ENCODE data around the gene PTPRN2.
"Not testable (repeated sequence)": the region's sequence is repeated elsewhere in the genome, so short reads cannot be mapped to it uniquely, and the experiment has no call there.

Gene PTPRN2

GRCh38 chr7:158295966-158296797 lies 291.4 kb downstream of the PTPRN2 start:
- DNase-seq (ENCODE audit: insufficient read length, low spot score) (no peak), FAIRE-seq (no peak)

GRCh38 chr7:158294468-158295215 lies 293.0 kb downstream of the PTPRN2 start:
- not testable (repeated sequence) for DNase-seq (ENCODE audit: insufficient read length, low spot score); FAIRE-seq

- no peak for FAIRE-seq
Measured at GRCh38 chr7:158292948-158293347, 294.7 kb downstream of the PTPRN2 start.

GRCh38 chr7:158291998-158292397 lies 295.6 kb downstream of the PTPRN2 start:
- no peak for DNase-seq (ENCODE audit: insufficient read length, low spot score)
- no peak for FAIRE-seq

More at GRCh38 chr7:158292948-158293347, 294.7 kb downstream of the PTPRN2 start:
- DNase-seq (ENCODE audit: insufficient read length, low spot score): no peak

GRCh38 chr7:158289761-158290523 lies 297.7 kb downstream of the PTPRN2 start:
- FAIRE-seq (no peak), DNase-seq (ENCODE audit: insufficient read length, low spot score) (no peak)

GRCh38 chr7:158289231-158289630 lies 298.4 kb downstream of the PTPRN2 start:
- FAIRE-seq (no peak), DNase-seq (ENCODE audit: insufficient read length, low spot score) (no peak)

GRCh38 chr7:158286210-158286609 lies 301.4 kb downstream of the PTPRN2 start:
- FAIRE-seq (no peak), DNase-seq (ENCODE audit: insufficient read length, low spot score) (no peak)

- FAIRE-seq (no peak), DNase-seq (ENCODE audit: insufficient read length, low spot score) (no peak)
Measured at GRCh38 chr7:158285383-158285770, 302.2 kb downstream of the PTPRN2 start.

- DNase-seq (ENCODE audit: insufficient read length, low spot score): no peak
- no peak for FAIRE-seq
Measured at GRCh38 chr7:158284617-158285382, 302.8 kb downstream of the PTPRN2 start.

- no peak for DNase-seq (ENCODE audit: insufficient read length, low spot score)
- FAIRE-seq: no peak
Measured at GRCh38 chr7:158284121-158284520, 303.5 kb downstream of the PTPRN2 start.

- FAIRE-seq (no peak), DNase-seq (ENCODE audit: insufficient read length, low spot score) (no peak)
Measured at GRCh38 chr7:158283016-158283974, 304.3 kb downstream of the PTPRN2 start.

GRCh38 chr7:158282461-158283001 lies 305.1 kb downstream of the PTPRN2 start:
- no peak for FAIRE-seq

GRCh38 chr7:158281441-158281840 lies 306.2 kb downstream of the PTPRN2 start:
- DNase-seq (ENCODE audit: insufficient read length, low spot score) (no peak), FAIRE-seq (no peak)

More at GRCh38 chr7:158282461-158283001, 305.1 kb downstream of the PTPRN2 start:
- no peak for DNase-seq (ENCODE audit: insufficient read length, low spot score)

GRCh38 chr7:158280448-158281144 lies 307.0 kb downstream of the PTPRN2 start:
- FAIRE-seq: no peak

GRCh38 chr7:158279539-158280447 lies 307.8 kb downstream of the PTPRN2 start:
- no peak for DNase-seq (ENCODE audit: insufficient read length, low spot score)
- no peak for FAIRE-seq

More at GRCh38 chr7:158280448-158281144, 307.0 kb downstream of the PTPRN2 start:
- DNase-seq (ENCODE audit: insufficient read length, low spot score): no peak

GRCh38 chr7:158278745-158279320 lies 308.8 kb downstream of the PTPRN2 start:
- no peak for FAIRE-seq

More at GRCh38 chr7:158278745-158279320, 308.8 kb downstream of the PTPRN2 start:
- no peak for DNase-seq (ENCODE audit: insufficient read length, low spot score)
